GM19397 (cell line): ENCODE results near the gene DNAJB2.
A peak's percentile ranks its signal among the peaks of the same experiment; 100 is the strongest.

ENCODE experiments used
- ATAC-seq: cut with Tn5 transposase; IDR thresholded peaks from one replicate; pipeline ENCODE4 v1.9.1; 2021; ENCODE audit warnings: mild to moderate bottlenecking, moderate library complexity; ENCODE audit not compliant: unreplicated experiment

Gene DNAJB2

DNA sequence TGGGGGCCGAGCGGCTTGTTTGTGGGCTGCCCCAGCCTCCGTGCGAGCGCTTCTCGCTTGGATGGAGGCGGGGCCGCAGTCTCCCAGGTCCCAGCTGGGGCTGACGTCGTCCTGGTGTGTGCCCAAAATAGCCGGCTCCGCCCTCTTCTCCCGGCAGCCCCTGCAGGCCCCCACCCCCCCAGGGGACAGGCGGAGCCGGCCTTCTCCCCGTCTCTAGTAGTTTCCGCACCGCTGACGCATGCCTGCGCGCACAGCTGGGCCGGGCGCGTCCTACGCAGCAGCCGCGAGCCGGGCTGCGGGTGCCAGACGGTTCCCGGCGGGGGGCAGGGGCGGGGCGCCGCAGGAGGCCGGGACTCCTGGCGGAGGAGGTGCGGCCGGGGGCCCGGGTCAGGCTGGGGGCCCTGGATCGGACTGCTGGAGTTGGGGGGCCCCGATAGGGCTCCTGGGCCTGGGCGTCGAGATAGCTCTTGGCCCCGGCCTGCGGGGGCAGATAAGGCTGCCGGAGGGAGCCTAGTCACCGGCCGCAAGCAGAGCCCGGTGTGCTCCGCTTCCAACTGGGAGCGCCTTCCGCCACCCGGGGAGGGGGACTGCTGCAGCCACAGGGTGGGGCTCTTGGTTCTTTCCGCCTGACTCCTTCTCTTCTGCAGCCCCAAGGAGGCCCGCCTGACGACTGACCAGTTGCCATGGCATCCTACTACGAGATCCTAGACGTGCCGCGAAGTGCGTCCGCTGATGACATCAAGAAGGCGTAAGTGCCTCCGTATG, at the start of gene DNAJB2:
Gene DNAJB2, plus strand, starts transcription at position 216 of the 765 bp plus-strand sequence. Its CDS starts 468 bp downstream, at position 684.
- ATAC-seq = peak; percentile 89

DNA sequence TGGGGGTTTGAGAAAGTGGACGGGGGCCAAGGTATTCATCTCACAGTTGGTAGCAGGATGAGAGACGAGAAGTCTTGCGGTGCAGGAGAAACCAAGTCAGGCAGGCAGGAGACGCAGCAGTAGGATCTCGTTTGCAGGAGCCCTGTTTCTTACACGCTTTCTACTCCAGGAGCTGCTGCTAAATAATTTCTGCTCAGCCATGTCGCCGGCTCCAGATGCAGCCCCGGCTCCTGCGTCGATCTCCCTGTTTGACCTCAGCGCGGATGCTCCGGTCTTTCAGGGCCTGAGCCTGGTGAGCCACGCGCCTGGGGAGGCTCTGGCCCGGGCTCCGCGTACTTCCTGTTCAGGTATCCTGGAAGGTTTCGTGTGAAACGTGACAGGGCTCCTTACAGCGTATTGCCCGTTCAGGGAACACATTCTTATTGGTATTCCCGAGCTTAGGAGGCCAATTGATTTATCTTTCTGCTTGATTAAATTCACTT, 49.1 kb upstream of the DNAJB2 start:
- ATAC-seq = no peak

DNA sequence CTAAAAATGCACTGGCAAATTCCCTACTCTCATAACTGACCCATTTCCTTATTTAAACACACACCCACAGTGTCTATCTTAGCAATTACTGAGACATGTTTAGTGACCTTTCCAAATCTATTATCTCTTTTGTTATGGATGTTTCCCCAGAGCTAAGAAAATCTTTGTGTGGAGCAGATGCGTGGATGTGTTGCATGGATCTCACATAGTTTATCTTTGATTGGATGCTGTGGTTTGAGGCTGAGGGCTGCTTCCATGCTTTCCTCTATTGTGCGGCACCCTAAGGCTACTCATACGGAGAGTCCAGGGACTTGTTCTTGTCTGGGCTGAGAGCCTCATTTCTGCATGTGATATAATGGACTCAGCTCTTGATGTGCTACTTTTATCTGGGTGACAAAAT, 44.8 kb upstream of the DNAJB2 start:
- no peak for ATAC-seq

DNA sequence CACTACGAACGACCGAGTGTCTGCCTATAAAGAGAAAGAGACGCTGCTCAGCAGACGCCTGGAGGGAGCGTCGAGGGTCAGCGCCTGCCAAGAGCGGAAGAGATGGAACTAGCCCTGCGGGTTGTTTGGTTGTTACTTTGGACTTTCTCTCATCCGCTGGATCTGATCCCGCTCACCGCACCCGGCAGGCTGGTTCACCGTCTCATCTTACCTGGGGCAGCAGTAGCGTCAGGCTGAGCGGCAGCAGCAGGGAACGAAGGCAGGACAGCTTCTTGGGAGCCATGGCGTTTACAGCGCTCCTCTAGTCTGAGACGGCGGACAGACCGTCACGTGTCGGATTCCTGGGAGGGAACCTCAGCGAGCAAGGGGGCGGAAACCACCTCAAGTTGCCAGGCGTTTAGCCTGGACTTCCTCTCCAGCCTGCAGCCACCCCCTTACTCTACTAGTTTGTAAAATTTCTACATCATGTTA, 35.8 kb upstream of the DNAJB2 start:
- ATAC-seq = no peak

DNA sequence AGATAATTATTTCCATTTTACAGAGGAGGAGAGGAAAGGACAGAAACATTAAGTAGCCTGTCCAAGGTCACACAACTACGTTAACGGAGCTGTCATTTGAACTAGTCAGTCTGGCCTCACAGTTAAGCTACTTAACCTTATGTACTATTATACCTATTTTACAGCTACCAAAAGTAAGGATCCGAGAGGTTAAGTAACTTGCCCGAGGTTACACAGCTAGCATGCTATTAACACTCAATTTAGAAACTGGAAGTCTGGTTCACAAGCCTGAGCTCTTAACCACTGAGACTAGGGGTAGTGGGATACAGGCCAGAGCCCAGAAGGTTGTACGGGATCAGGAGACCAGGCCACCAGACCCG, 34.4 kb upstream of the DNAJB2 start:
- no peak for ATAC-seq

DNA sequence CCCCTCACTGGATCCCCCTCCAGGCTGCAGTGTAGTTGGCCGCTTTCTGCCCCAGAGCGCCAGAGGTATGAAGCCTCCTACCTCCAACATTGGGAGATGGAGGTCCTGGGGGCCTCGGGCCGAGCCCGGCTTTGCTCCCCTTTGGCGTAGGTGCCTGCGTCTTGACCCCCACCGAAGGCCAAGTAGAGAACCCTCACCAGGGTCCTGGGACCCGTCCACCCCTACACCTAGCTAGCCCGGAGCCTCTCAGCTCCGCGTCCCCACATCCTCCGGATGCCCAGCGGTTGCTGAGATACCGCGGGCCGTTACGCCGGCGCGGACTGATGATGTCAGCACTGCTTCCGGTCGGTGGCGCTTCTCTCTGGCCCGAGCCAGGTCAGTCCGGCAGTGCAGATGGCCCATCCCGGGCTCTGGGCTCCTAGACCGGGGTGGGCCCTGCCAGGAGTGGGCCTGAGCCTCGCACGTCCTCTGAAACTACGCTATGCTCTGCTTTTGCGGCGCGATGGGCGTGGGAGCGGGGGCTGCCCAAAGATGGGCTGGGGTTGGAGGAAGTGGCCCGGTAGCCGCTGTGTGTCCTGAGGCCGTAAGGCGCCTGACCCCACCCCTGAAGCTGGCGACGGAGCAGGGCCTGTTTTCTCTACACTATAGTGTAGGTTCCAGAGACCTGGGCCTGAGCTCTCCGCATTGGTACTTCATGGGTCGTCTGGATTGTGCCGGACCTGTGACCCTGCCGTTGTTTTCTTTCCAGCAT, 33.8 kb upstream of the DNAJB2 start, which contains the start of the genes GLB1L and STK16:
Gene GLB1L, minus strand, starts transcription at position 297 of the 751 bp plus-strand sequence. CDS start 1,871 bp downstream, outside the sequence.
Gene STK16, plus strand, starts transcription at position 332 of the 751 bp plus-strand sequence. CDS start 521 bp downstream, outside the sequence.
- peak; percentile 65 for ATAC-seq

DNA sequence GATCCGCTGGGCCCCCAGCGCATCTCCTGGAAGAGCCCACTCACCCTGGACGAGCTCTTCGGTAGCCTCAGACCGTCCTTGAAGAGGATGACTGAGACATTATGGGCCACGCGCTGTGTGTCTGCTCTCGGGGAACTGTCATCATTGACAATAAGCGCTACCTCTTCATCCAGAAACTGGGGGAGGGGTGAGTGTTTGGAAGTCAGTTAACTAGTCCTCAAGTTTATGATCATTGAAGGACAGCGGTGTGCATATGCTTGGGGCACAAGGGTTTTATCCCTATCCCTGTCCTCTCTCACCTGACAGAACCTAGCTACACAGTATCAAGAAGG, 33.3 kb upstream of the DNAJB2 start:
- no peak for ATAC-seq

DNA sequence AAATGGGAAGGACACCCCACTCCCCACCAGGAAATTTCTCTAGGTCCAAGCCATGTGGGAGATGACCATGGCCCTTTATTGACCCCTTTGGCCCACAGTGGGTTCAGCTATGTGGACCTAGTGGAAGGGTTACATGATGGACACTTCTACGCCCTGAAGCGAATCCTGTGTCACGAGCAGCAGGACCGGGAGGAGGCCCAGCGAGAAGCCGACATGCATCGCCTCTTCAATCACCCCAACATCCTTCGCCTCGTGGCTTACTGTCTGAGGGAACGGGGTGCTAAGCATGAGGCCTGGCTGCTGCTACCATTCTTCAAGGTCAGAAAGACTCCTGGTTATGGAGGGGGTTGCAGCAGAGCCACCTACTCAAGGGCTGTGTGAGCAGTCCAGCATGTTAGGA, 32.6 kb upstream of the DNAJB2 start:
- no peak for ATAC-seq

DNA sequence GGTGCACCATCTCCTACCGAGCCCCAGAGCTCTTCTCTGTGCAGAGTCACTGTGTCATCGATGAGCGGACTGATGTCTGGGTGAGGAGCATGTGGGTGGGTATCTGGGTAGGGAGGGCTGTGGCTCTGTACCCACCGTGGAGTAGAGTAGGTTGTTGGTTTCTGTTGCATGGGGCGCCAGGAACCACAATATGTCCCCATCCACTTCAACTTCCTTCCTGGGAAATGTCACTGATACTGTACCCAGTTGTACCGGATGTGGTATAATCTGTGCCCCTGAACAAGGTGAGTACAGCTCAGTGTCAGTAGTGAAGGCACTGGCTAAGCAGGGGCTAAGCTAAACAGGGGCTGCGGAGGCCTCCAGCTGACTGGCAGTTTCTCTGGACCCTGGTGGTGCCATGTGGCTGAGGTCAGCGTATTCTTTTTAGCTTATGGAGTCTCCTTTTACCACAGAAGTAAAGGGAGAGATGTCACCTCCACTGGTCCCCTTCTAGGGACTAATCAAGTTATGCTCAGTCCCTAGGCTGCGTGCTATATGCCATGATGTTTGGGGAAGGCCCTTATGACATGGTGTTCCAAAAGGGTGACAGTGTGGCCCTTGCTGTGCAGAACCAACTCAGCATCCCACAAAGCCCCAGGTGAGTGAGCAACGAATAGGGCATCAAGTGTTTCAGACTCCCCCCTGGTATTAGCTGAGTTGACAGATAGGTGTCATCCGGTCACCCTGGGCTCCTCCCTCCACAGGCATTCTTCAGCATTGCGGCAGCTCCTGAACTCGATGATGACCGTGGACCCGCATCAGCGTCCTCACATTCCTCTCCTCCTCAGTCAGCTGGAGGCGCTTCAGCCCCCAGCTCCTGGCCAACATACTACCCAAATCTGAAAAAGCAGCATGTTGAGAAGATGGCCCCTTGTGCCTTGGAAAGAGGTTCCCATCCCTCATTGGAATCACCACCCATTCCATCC, 31.2 kb upstream of the DNAJB2 start:
- no peak for ATAC-seq

DNA sequence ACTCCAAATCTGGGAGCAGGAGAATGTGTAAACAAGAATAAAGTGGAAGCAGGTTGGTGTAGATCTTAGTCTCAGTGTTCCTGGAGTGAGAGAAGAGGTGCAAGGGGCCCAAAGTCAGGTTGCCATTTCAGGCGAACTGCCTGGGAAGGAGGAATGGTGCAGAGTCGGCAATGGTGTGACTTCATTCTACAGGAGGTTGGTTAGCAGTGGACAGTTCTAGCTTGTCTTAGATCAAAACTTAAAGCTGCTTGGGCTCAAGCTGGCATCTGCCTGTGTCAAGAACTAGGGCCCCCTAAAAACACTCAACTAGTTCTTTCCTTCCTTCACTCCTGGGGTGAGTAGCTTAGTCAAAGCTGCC, 30.3 kb upstream of the DNAJB2 start:
- ATAC-seq = no peak

DNA sequence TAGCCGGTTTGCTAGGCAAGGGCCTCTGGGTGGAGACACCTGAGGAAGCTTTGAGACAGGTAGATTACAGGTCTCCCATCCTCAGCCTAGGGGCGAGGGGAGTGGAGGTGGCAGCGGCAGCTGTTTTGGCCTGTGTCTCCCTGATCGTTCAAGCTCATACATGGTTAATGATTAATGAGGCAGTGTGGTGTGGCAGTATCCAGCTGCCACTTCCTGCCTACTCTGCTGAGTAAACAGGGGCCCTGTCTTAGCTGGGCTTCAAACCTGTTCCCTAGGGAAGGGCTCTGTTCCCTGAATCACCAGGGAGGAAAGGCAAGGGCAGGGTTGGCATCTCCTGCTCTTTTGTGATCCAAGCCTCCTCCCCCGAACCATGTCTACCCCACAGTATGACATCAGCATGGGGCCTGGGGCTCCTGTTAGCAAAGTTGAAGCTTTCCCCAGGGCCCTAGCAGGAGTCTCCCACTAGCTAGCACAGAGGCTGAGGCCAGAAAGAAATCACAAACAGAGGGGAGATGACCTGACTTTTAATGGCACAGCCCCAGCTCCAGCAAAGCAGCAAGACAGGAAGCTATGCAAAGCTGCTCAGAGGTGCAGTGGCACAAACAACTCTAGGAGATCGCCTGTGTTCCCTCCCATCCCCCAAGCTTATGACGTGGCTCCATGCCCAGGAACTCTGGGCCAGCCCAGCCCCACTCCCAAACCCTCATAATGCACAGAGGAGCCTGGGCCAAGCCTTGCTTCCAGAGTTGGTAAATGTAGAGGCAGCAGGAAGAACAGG, 29.8 kb upstream of the DNAJB2 start:
- peak; percentile 37 for ATAC-seq

DNA sequence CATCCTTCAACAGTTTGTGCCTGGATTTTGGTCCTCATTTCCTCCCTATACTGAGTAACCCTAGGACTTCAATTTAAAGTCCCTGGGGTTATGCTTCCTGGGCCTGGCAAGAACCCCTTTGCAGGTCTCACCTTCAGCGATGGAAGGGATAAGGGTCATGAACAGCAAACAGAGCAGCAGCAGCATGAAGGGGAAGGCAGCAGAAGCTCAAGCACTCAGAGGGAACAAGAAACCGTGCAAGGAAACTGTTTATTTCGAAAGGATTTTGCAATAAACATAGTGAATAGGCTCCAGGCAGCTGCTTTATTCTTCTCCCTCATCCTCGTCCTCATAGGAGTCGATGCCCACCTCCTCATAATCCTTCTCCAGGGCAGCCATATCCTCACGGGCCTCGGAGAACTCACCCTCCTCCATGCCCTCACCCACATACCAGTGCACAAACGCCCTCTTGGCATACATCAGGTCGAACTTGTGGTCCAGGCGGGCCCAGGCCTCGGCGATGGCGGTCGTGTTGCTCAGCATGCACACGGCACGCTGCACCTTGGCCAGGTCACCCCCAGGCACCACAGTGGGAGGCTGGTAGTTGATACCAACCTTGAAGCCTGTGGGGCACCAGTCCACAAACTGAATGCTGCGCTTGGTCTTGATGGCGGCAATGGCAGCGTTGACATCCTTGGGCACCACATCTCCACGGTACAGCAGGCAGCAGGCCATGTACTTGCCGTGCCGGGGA, 29.0 kb upstream of the DNAJB2 start:
- ATAC-seq = no peak

DNA sequence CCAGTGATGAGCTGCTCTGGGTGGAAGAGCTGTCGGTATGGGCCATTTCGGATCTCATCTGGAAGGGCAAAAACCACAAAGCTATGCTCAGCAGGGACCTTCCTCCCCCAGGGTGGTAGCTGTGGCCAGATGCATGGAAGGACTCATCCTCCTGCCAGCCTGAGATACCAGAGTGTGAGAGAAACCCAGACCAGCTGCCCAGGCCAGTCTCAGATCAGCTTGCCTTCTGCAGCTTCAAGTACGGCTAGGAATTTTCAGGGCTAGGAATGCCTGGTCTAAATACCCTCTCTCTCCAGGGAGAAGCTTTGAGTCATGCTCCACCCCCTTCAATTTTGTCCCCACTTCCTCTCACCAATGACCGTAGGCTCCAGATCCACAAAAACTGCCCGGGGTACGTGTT, 27.5 kb upstream of the DNAJB2 start:
- no peak for ATAC-seq

DNA sequence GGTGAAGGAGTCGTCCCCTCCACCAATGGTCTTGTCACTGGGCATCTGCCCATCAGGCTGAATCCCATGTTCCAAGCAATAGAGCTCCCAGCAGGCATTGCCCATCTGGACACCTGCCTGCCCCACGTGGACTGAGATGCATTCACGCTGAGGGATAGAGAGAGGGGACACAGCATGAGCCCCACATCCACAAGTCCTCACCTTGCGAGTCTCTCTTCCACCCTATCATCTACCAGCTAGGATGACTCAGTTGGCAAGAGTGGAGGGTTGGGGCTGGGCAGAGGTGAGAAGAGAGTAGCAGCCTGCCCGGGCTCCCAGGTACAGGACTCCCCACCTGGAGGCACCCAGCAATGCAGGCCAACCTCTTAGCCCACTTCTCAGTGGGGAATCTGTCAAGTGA, 27.1 kb upstream of the DNAJB2 start:
- ATAC-seq = no peak

DNA sequence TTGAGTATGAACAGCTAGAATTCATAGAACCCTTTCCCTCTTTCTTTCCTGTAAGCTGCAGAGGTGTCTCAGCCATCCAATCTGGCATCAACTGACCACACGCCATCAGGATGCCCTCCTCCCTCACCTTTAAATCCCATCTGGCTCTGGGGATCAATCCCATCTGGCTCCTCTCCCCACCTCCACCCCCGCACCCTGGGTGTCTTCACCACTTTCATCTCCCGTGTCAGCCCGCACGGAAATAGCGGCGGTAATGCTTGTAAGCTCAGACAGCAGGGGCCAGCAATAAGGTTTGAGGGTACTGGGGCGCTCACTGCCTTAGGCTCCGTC, 26.6 kb upstream of the DNAJB2 start:
- no peak for ATAC-seq

DNA sequence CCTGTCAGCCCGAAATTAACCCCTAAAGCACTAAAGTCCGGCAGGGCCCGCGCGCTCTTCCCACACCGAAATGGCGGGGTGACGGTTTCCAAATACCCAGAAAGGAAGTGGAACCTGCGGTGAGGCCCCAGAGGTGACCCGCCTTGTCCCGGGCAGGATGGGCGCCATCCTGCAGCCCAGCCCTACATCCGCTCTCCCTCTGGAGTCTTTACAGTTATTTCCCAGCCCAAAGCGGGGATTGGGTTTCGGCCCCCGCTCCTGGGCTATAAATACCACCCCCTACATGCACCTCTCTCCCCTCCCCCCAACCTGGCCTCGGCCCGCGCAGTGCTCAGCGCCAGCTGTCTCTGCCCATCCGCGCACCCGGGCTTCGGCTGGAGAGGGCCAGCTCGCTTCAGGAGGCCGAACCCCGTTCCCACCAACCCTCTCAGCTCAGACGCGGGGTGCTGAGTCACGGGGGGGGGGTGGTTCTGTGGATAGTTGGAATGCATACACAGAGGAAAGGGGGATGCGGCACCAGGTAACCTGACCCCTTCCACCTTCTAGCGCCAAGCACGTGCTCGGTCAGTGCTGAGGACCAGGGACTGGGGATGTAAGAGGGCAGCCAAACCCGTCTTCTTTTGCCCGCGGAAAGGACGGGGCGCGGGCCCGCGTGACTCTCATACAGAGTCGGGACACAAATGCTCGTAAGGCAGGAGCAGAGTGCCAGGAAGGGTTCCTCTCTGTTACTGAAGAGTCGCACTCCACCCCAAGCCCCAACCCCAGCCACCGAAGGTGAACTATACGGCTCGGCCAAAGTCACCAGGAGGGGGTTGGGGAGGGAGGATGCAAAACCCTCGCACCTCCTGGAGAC, 26.0 kb upstream of the DNAJB2 start, which contains the start of gene TUBA4B:
Gene TUBA4B, plus strand, starts transcription at position 344 of the 853 bp plus-strand sequence. Its CDS starts 165 bp downstream, at position 509.
- peak; percentile 4 for ATAC-seq

DNA sequence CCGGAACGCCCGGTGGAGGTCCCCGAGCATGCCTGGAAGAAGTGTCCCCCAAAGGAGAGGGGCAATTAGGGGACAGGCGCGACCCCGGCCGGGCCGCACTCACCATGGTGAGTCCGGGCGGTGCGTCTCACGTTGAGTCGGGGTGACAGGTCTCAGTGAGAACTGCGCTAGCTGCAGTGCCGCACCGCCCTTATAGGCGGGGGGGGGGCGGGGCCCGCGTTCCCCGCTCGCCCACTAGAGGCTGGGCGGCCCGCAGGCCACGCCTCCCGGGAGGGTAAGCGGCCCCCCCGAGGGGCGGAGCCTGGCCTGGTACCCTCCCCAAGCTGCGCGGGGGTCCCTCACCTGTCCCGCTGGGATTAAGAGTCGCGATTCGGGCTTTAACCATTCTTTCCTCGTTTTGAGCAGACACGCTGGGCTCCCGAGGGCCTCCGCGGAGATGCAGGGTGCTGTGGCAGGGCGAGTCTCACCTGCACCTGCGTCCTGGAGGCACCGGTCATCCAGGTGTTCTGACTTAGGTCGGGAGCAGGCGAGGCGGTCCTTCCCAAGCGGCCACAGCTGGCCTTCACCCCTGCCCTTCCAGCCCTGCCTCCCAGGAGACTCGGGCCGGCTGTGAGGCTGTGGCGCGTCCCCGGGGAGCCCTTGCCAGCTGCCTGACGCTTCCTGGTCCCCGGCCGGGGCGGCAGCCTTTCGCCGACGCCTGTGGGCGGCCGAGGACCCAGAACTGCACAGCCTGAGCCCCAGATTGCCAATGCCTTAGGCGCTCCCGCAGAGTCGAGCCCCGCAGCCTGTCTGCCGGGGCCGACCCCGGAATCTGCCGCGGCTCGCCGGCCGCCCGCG, 25.2 kb upstream of the DNAJB2 start, which contains the start of gene TUBA4A:
Gene TUBA4A, minus strand, starts transcription at position 166 of the 837 bp plus-strand sequence. Its CDS starts 60 bp downstream, at position 106.
- peak; percentile 48 for ATAC-seq
